GM21723 (cell line): ENCODE measurements around the gene REEP3.
"Not testable (repeated sequence)": the region's sequence is repeated elsewhere in the genome, so short reads cannot be mapped to it uniquely, and the experiment has no call there.

ENCODE experiments used
- ATAC-seq: cut with Tn5 transposase; IDR thresholded peaks from one replicate; pipeline ENCODE4 v1.9.1; 2021; ENCODE audit warnings: mild to moderate bottlenecking, moderate library complexity; ENCODE audit not compliant: unreplicated experiment

REEP3 gene, protein sequence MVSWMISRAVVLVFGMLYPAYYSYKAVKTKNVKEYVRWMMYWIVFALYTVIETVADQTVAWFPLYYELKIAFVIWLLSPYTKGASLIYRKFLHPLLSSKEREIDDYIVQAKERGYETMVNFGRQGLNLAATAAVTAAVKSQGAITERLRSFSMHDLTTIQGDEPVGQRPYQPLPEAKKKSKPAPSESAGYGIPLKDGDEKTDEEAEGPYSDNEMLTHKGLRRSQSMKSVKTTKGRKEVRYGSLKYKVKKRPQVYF

DNA sequence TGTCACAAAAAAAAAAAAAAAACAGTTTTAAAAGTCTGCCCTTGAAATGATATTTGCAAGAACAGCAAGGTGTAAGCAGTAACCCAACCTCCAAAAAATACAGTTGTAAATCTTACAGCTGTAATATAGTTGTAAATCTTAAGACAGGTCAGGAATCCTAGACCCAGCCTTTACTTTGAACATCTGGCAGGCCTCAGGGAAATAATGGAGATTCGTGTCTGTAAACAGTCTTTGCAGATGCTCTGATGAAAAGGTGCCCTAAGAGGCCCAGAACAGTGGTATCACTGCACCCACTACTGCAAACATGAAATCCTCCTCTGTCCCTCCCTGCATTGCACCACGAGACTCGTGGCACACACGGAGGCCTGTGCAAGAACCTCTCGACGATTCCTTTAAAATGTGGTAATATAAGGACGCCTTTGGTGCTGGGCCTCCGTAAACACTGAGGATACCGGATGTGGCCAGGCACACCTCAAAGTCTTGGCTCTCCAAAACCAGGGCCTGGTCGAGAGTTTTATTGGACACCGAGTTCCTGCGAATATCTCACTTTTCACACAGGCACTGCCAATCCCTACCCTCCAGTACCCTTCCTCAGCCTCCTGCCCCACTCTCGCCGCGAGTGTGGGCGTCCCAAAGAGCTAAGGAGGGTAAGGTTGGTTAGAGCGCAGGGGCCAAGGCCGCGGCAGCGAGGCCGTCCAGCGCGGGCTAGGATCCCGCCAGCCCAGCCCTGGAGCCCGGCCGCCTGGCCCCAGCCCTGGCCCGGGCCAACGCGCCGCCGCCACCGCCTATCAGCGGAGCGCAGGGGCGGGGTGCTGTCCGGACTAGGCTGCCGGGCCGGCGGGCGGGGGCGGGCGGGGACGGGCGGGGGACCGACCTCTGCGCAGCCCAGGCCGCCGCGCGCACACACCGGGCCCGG lies at the start of gene REEP3:
Gene REEP3, plus strand, starts transcription at position 902 of the 916 bp plus-strand sequence. CDS start 145 bp downstream, outside the sequence.
- peak; percentile 77 for ATAC-seq

DNA sequence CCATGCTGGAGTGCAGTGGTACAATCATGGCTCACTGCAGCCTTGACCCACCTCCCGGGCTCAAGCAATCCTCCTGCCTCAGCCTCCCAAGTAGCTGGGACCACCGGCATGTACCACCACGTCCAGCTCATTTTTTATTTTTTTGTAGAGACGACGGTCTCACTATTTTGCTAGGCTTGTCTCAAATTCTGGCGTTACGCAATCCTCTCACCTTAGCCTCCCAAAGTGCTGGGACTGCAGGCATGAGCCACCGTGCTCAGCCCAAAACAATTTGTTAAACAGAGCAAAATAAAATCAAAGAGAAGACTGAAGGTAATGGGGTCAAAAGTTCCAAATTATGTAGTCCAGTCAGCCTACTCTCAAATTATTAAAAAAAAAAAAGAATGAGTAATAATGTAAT lies 46.7 kb upstream of the REEP3 start:
- ATAC-seq: no peak

DNA sequence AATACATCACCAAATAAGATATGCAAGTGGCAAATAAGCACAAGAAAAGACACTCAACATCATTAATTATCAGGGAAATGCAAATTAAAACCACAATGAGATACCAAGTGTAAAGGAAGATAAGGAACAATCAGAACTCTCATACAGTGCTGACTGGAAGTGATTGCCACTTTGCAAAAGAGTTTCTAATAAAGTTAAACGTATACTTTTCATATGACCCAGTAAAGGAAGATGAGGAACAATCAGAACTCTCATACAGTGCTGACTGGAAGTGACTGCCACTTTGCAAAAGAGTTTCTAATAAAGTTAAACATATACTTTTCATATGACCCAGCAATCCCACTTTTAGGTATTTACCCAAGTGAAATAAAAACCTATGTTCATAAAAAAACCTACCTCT lies 43.3 kb upstream of the REEP3 start:
- no peak for ATAC-seq

DNA sequence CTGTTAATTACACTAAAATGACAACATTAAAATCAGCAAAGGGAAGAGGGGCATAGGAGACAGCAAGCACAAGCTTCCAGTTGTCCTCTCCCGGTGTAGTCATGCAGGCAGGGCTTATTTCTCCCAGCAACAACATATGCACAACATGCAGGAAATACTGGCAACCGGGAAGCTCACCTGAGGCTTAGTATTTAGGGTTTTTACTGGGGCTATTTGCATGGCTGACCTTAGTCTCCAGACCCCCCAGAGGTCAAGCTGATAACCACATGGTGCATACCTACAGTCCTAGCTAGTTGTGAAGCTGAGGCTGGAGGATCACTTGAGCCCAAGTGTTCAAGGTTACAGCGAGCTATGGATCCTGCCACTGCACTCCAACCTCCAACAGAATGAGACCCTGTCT lies 42.6 kb upstream of the REEP3 start:
- no peak for ATAC-seq

DNA sequence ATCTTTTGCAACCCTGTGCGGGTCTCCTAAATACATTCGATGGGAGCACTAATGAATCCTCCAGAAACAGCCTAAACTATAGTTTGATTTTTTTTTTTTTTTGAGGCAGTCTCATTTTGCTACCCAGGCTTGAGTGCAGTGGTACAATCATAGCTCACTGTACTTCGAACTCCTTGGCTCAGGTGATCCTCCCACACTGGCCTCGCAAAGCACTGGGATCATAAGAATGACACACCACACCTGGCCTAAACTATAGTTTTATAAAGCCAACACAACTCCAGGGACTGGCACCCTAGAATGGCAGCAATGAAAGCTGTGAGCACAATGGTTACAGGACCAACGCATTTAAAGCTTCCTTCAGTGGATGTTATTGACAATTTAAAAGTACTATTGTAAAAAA lies 41.0 kb upstream of the REEP3 start:
- no peak for ATAC-seq

DNA sequence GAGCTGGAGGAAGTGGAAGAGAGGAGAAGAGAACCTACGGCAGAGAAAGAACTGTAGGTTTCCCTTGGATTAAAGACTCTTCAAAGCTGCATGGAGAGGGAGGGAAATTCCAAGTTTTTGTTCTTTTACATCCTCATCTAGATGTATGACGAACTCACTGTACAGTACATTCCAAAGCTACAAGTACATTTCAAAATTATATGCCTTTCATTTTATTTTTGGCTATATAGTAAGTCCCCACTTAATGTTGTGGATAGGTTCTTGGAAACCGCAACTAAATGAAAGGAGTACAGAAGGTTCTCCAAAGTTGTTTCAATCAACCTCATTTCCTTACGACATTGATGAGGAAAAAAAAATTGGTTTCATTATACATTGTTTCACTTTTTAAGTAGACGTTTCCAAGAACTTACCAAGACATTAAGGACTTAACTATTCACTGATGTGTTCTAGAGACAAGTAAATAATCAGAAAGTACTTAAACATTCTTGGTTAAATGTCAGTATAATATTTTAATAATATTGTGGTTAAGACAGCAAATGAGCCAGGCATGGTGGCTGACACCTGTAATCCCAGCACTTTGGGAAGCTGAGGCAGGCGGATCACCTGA lies 39.3 kb upstream of the REEP3 start:
- no peak for ATAC-seq

DNA sequence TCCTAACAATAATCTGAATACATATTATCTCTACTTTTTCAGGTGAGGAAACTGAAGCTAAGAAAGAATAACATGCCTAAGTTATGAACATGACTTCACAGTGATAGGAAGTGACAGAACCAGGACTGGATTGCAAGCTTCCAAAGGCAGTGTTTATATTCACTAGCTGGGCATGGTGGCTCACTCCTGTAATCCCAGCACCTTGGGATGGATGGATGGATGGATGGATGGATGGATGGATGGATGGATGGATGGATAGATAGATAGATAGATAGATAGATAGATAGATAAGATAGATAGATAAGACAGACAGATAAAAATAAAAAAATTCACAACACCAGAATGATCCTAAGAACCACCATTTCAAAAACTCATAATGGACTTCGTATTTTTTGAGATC lies 37.2 kb upstream of the REEP3 start:
- ATAC-seq: no peak

DNA sequence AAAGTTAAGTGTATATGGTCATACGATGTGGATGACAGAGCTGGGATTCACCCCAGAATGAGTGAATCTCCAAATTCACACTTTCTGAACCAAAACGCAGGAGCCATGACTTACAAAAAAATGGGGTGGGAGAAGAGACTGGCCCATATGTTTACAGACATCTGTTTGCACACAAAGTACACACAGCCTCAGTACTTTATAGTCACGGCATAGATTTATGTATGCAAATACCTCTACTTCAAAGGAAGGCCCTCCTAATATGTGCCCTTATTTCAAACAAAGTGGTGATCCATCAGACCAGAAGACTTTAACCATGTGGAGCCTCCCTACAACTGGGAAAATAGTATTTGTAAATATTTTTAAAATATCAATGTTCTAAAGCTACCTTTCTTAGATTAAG lies 33.2 kb upstream of the REEP3 start:
- no peak for ATAC-seq

DNA sequence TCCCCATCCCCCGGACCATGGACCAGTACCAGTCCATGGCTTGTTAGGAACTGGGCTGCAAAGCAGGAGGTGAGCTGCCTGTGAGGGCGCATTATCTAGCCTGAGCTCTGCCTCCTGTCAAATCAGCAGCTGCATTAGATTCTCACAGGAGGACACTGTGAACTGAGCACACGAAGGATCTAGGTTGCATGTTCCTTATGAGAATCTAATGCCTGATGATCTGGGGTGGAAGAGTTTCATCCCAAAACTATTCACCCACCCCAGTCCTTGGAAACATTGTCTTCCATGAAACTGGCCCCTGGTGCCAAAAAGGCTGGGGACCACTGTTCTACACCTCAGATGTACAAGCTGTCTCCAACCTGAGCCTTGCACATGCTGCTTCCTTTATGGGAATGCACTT lies 31.4 kb upstream of the REEP3 start:
- no peak for ATAC-seq

DNA sequence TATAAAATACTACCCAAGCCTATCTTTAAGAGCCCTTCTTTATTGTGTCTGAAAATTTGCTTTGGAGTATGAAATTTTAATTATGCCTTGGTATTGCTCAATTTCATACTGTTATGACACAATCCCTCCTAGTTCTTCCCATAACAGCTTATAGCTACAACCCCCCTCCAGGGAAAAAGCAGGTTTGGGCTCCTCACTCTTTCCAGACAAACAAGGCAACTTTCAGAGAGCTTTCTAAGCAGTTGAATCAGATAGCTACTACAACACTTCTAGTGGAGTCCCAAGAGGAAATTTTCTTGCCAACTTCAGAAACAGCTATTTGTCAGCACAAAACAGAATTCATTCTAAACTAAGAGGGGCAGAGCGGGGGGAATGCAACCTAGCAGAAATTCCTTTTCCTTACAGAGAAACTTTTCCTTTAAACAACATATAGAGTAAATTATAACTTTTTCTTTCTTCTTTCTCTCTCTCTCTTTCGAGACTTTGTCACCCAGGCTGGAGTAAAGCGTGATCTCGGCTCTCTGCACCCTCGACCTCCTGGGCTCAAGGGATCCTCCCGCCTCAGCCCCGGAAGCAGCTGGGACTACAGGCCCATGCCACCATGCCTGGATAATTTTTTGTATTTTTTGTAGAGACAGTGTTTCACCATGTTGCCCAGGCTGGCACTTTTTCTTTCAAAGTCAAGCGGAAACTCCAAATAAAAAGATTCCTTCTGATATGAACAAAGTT lies 29.4 kb upstream of the REEP3 start:
- ATAC-seq: no peak

DNA sequence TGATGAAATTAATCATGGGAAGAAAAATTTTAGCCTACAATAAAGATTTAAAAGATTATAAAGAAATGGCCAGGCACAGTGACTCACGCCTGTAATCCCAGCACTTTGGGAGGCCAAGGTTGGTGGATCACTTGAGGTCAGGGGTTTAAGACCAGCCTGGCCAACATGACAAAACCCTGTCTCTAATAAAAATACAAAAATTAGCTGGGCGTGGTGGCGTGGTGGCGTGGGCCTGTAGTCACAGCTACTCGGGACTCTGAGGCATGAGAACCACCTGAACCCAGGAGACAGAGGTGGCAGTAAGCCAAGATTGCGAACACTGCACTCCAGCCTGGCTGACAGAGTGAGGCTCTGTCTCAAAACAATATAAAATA lies 28.9 kb upstream of the REEP3 start:
- ATAC-seq: not testable (repeated sequence)

DNA sequence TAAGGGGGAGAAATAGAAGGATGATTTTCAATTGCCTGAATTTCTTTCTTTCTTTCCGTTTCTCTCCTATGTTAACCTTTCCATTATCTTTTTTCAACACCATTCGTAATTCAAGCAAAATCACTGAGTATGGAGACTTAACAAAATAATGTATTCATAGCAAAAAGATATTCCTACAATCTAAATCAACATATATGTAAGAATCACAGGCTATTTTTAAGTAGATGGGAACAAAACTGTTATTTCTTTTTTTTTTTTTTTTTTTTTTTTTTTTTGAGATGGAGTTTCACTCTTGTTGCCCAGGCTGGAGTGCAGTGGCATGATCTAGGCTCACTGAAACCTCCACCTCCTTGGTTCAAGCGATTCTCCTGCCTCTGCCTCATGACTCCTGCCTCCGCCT lies 28.2 kb upstream of the REEP3 start:
- ATAC-seq: no peak

DNA sequence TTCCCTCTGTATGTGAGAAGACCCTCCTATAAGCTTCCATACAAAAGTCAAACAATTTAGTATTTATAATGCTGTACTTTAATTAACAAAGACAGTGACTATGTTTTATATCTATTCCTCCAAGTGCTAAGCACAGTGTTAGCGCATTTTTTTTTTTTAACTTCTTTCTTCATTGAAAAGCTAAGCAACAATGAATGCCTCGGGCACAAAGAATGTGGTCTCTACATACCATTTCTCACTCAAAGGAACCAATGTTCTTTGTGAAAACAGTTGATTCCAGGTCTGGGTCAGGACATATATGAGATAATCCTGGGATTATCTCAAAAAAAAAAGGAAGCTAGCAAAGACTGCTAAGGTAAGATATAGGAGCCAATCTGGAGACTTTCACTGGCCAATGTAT lies 26.2 kb upstream of the REEP3 start:
- ATAC-seq: no peak

DNA sequence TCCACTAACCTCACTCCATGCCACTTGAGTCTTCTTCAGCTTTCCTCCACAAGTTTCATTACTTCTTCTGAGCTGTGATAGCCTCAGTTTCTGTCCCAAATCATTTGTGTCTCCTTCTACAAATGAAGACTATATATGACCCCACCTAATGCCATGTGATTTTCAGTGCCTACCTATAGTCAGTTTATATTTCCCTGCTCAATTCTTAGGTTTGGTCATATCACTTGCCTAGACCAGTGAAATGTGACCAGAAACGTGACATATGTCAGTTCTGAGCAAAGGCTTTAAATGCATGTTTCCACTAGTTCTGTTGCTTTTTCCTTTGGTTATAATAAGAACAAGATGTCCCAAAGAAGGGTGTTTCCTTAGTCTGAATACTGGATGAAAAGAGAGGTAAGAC lies 24.6 kb upstream of the REEP3 start:
- no peak for ATAC-seq

DNA sequence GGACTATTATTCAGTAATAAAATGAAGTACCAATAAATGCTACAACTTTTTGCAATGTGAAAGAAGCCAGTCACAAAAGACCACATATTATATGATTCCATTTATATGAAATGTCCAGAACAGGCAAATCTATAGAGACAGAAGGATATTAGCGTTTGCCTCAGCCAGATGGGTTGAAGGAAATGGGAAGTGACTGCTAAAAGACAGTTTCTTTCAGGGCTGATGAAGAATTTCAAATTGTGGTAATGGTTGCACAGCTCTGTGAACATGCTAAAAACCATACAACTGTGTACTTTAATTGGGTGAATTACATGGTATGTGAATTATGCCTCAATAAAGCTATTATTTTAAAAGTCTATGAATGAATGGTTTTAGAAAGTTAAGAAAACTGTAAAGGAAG lies 23.9 kb upstream of the REEP3 start:
- no peak for ATAC-seq

DNA sequence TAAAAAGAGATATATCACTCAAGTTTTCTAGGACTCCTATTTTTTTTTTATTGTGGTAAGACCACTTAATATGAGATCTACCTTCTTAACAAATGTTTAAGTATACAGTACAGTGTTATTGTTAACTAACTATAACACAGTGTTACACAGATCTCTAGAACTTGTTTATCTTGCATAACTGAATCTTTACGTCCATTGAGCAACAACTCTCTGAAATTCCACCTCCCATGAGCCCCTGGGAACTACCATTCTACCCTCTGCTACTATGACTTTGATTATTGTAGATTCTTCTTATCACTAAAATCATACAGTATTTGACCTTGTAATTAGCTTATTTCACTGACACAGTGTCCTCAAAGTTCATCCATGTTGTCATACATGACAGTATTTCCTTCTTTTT lies 22.5 kb upstream of the REEP3 start:
- no peak for ATAC-seq

DNA sequence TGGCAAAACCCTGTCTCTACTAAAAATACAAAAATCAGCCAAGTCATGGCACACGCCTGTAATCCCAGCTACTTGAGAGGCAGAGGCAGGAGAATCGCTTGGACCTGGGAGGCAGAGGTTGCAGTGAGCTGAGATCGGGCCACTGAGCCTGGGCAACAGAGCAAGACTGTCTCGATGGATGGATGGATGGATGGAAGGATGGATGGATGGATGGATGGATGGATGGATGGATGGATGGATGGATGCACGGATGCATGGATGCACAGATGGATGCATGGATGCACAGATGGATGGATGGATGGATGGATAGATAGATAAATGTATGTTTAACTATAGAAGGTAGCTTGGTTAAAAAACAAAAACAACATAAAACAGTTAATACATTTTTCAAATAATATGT lies 20.6 kb upstream of the REEP3 start:
- ATAC-seq: not testable (repeated sequence)

DNA sequence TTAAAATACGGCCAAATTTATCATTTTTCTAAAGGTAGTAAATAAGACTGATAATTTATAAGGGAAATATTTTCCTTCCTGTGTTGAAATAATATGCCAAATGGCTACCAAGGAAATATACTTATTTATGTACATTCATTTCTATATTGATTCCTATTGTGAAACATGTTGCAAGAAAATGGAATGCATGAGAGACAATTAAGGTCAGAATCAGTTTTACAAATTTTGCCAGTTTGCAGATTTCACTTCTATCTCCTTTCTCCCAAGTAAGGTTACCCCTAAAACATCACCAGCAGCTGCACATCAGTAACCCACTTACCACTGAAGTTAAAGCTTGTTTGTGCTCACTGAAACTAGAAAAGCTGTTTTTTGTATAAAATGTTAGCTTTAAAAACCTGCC lies 19.2 kb upstream of the REEP3 start:
- no peak for ATAC-seq

DNA sequence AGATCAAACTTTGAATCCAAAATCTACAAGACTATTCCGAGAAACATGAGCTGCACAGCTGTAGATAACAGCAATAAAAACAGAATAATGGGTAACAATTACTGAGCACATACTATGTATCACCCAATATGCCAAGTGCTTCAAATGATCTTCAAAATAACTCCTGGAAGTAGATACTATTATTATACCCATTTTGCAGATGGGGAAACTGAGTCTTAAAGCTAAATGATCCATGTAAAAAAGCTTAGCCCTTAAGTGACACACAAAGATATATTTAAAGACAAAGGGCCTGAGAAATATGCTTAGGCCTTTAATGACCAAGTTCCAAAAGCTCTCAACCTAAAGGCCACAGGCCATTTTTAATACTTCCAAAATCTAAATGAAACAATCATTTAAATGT lies 18.4 kb upstream of the REEP3 start:
- no peak for ATAC-seq

DNA sequence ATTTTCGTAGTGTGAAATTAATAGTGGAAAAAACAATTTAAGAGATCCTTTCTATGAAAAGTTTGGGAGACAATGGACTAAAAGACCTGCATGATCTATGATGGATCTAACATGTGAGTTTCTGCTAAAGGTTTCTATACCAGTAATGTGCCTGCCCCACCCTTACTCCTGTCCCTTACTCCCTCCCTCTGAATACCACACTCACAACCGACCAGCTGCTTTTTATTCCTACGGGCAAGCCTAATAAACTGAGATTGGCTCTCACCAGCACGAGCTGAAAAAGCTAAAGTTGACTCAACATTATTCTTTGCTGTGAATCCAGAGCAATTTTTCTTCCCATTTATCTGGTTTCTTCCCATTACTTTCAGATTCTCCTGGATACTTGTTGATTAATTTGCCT lies 17.8 kb upstream of the REEP3 start:
- ATAC-seq: no peak

DNA sequence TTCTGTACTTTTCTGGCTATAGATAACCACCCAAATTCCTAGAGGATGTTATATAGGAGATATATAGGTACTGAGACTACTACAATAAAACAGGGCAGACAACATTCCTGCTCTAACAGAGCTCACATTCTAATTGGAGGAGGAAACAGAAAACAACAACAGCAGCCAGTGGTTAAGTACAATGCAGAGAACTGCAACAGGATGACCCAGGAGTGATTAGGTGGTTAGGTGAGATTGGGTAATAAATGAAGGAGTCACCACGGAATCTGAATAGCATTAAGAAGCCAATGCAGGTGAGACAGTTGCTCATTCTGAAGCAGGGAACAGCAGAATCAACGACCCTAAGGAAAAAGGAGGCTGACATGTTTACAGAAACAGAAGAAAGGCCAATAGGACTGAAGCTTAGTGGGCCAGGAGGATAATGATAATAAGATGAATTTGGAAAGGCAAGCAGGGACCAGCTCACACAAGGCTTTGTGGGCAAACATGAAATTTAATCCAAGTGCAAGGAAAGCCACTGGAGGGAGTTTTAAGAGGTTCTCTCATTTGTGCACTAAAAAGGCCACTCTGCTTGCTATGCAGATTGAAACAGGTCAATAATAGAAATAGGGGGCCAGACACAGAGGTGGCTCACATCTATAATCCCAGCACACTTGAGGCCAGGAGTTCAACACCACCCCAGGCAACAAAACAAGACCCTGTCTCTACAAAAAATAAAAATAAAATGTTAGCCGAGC lies 16.9 kb upstream of the REEP3 start:
- ATAC-seq: no peak
